Panc1 (cell line): ENCODE results near the gene ATP2A3.

Experiments
- POLR2AphosphoS5 ChIP-seq: IDR thresholded peaks from 2 replicates; pipeline ENCODE4 v1.6.1; 2012; ENCODE audit warnings: mild to moderate bottlenecking, low read depth, low read length, moderate library complexity
- SIN3A ChIP-seq: IDR thresholded peaks from 2 replicates; pipeline ENCODE4 v1.6.1; 2012; ENCODE audit warnings: low read depth, mild to moderate bottlenecking, low read length, moderate library complexity, borderline replicate concordance; ENCODE audit not compliant: insufficient read depth
- TCF7L2 ChIP-seq: IDR thresholded peaks from 2 replicates; pipeline ENCODE4 v1.6.1; 2011; ENCODE audit warnings: mild to moderate bottlenecking, low read depth, low read length, inconsistent platforms
- TF ChIP-seq, protein P1 (sequence below): fragments of 450-650 bp; IDR thresholded peaks from 2 replicates; pipeline ENCODE4 v1.5.1; 2017; ENCODE audit warnings: mild to moderate bottlenecking
- TF ChIP-seq, protein P2 (sequence below), 2 experiments: IDR thresholded peaks; 2 replicates each; pipeline ENCODE4 v1.6.1; 2011 to 2012; ENCODE audit warnings: low read depth in 2 of 2, control low read depth in 1 of 2, low read length in 1 of 2, mild to moderate bottlenecking in 1 of 2, moderate library complexity in 1 of 2; ENCODE audit not compliant: insufficient read depth in 1 of 2

DNA sequence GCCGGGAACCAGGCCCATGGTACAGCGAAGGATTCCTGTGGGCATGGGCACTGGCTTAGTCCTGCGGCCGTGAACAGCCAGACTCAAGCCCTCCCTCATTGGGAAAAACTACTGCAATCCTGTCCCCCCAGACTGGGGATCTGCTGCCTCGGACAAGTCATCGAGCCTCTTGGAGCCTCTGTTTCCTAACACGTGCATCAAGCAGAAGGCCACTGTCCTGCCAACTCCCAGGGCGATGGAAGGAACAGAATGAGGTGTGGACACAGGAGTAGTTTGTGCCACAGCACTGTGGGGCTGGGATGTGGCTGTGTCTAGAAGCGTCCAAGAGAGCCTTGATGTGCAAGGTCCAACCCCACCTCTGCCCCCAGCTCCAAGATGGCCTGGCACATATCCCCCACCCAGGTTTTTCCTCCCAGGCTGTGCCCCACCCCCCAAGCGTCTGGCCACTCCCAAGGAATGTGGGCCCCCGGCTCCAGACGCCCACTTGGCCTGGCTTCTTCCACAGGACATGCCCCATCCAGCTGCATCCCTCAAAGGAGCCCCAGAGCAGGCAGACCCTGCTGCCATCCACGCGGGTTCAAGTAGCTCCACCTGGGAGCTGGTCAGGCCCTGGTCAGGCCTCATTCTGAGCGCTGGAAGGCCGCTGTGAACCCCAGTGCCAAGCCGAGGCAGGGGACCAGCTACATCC is 74.8 kb downstream of the ATP2A3 start:
- TF ChIP-seq POLR2AphosphoS5, result no peak
- TF ChIP-seq, protein P1, sequence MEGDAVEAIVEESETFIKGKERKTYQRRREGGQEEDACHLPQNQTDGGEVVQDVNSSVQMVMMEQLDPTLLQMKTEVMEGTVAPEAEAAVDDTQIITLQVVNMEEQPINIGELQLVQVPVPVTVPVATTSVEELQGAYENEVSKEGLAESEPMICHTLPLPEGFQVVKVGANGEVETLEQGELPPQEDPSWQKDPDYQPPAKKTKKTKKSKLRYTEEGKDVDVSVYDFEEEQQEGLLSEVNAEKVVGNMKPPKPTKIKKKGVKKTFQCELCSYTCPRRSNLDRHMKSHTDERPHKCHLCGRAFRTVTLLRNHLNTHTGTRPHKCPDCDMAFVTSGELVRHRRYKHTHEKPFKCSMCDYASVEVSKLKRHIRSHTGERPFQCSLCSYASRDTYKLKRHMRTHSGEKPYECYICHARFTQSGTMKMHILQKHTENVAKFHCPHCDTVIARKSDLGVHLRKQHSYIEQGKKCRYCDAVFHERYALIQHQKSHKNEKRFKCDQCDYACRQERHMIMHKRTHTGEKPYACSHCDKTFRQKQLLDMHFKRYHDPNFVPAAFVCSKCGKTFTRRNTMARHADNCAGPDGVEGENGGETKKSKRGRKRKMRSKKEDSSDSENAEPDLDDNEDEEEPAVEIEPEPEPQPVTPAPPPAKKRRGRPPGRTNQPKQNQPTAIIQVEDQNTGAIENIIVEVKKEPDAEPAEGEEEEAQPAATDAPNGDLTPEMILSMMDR, result no peak
- TF ChIP-seq, protein P2, sequence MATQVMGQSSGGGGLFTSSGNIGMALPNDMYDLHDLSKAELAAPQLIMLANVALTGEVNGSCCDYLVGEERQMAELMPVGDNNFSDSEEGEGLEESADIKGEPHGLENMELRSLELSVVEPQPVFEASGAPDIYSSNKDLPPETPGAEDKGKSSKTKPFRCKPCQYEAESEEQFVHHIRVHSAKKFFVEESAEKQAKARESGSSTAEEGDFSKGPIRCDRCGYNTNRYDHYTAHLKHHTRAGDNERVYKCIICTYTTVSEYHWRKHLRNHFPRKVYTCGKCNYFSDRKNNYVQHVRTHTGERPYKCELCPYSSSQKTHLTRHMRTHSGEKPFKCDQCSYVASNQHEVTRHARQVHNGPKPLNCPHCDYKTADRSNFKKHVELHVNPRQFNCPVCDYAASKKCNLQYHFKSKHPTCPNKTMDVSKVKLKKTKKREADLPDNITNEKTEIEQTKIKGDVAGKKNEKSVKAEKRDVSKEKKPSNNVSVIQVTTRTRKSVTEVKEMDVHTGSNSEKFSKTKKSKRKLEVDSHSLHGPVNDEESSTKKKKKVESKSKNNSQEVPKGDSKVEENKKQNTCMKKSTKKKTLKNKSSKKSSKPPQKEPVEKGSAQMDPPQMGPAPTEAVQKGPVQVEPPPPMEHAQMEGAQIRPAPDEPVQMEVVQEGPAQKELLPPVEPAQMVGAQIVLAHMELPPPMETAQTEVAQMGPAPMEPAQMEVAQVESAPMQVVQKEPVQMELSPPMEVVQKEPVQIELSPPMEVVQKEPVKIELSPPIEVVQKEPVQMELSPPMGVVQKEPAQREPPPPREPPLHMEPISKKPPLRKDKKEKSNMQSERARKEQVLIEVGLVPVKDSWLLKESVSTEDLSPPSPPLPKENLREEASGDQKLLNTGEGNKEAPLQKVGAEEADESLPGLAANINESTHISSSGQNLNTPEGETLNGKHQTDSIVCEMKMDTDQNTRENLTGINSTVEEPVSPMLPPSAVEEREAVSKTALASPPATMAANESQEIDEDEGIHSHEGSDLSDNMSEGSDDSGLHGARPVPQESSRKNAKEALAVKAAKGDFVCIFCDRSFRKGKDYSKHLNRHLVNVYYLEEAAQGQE (IDR thresholded peaks at IDR 0.05; ENCODE audit: insufficient read depth in 1 of 2, low read depth in 2 of 2, low read length in 1 of 2), result no peak
- no peak for TF ChIP-seq SIN3A
- TF ChIP-seq TCF7L2, result no peak
